ENCODE data around the gene SEMA4A. TPM values are rescaled to one million over a fixed set of nuclear protein-coding genes. Genes with fewer than 3 reads are reported as not detected.
"Not testable (repeated sequence)": the region's sequence is repeated elsewhere in the genome, so short reads cannot be mapped to it uniquely, and the experiment has no call there.

The SEMA4A gene
- total and polyA plus RNA-seq, 2 donors: 6.4 to 14.8 TPM

GRCh38 chr1:156180471-156180870 lies 27.1 kb downstream of the SEMA4A start:
- H3K27me3 ChIP-seq (ENCODE audit: control insufficient read depth in 2 of 2, insufficient read depth in 1 of 2, low read length in 1 of 2): no peaks in the 10 kb centered on the region
- peaks cover 0 to 7% of the 10 kb centered on the region in 2 donors for H3K36me3 ChIP-seq (ENCODE audit: control insufficient read depth in 2 of 2, insufficient read depth in 2 of 2, low read length in 1 of 2)
- no peaks in the 10 kb centered on the region for H3K9me3 ChIP-seq (ENCODE audit: control insufficient read depth in 2 of 2, insufficient read depth in 1 of 2, low read length in 1 of 2)
- no peak overlapping the region for H3K4me3 ChIP-seq (ENCODE audit: low read length in 2 of 2)
- 98% methylated on average over 3 of the region's 3 CpGs for WGBS
- H3K4me1 ChIP-seq (ENCODE audit: control insufficient read depth in 2 of 2, insufficient read depth in 2 of 2, low read length in 2 of 2): peaks cover 15 to 26% of the 10 kb centered on the region in 2 donors
- no peak overlapping the region for H3K27ac ChIP-seq (ENCODE audit: low read depth in 1 of 2, low read length in 1 of 2)
- DNase-seq (ENCODE audit: low read depth in 6 of 9, low spot score in 9 of 9): no peak

- not testable (repeated sequence) for DNase-seq (ENCODE audit: low read depth in 6 of 9, low spot score in 9 of 9); H3K36me3 ChIP-seq (ENCODE audit: control insufficient read depth in 2 of 2, insufficient read depth in 2 of 2, low read length in 1 of 2); H3K27ac ChIP-seq (ENCODE audit: low read depth in 1 of 2, low read length in 1 of 2); H3K9me3 ChIP-seq (ENCODE audit: control insufficient read depth in 2 of 2, insufficient read depth in 1 of 2, low read length in 1 of 2); H3K4me3 ChIP-seq (ENCODE audit: low read length in 2 of 2); H3K27me3 ChIP-seq (ENCODE audit: control insufficient read depth in 2 of 2, insufficient read depth in 1 of 2, low read length in 1 of 2)
- H3K4me1 ChIP-seq (ENCODE audit: control insufficient read depth in 2 of 2, insufficient read depth in 2 of 2, low read length in 2 of 2): peaks cover 15 to 26% of the 10 kb centered on the region in 2 donors
- WGBS: 93% methylated on average over 8 of the region's 8 CpGs
These were observed 28.1 kb downstream of the SEMA4A start for GRCh38 chr1:156181391-156181924.

GRCh38 chr1:156182010-156182779 lies 28.8 kb downstream of the SEMA4A start:
- peaks cover 15 to 19% of the 10 kb centered on the region in 2 donors for H3K4me1 ChIP-seq (ENCODE audit: control insufficient read depth in 2 of 2, insufficient read depth in 2 of 2, low read length in 2 of 2)
- not testable (repeated sequence) for H3K4me3 ChIP-seq (ENCODE audit: low read length in 2 of 2); H3K36me3 ChIP-seq (ENCODE audit: control insufficient read depth in 2 of 2, insufficient read depth in 2 of 2, low read length in 1 of 2); H3K9me3 ChIP-seq (ENCODE audit: control insufficient read depth in 2 of 2, insufficient read depth in 1 of 2, low read length in 1 of 2); H3K27ac ChIP-seq (ENCODE audit: low read depth in 1 of 2, low read length in 1 of 2); DNase-seq (ENCODE audit: low read depth in 6 of 9, low spot score in 9 of 9); H3K27me3 ChIP-seq (ENCODE audit: control insufficient read depth in 2 of 2, insufficient read depth in 1 of 2, low read length in 1 of 2)
- 95% methylated on average over 12 of the region's 12 CpGs for WGBS

GRCh38 chr1:156186347-156187177 lies 33.2 kb downstream of the SEMA4A start:
- H3K36me3 ChIP-seq (ENCODE audit: control insufficient read depth in 2 of 2, insufficient read depth in 2 of 2, low read length in 1 of 2); DNase-seq (ENCODE audit: low read depth in 6 of 9, low spot score in 9 of 9); H3K4me1 ChIP-seq (ENCODE audit: control insufficient read depth in 2 of 2, insufficient read depth in 2 of 2, low read length in 2 of 2); H3K27me3 ChIP-seq (ENCODE audit: control insufficient read depth in 2 of 2, insufficient read depth in 1 of 2, low read length in 1 of 2); H3K27ac ChIP-seq (ENCODE audit: low read depth in 1 of 2, low read length in 1 of 2); H3K9me3 ChIP-seq (ENCODE audit: control insufficient read depth in 2 of 2, insufficient read depth in 1 of 2, low read length in 1 of 2); H3K4me3 ChIP-seq (ENCODE audit: low read length in 2 of 2): not testable (repeated sequence)
- WGBS: 98% methylated on average over 2 of the region's 2 CpGs

GRCh38 chr1:156190265-156190664 lies 36.9 kb downstream of the SEMA4A start:
- WGBS: 92% methylated on average over 4 of the region's 4 CpGs
- not testable (repeated sequence) for H3K9me3 ChIP-seq (ENCODE audit: control insufficient read depth in 2 of 2, insufficient read depth in 1 of 2, low read length in 1 of 2); H3K27me3 ChIP-seq (ENCODE audit: control insufficient read depth in 2 of 2, insufficient read depth in 1 of 2, low read length in 1 of 2); DNase-seq (ENCODE audit: low read depth in 6 of 9, low spot score in 9 of 9); H3K36me3 ChIP-seq (ENCODE audit: control insufficient read depth in 2 of 2, insufficient read depth in 2 of 2, low read length in 1 of 2); H3K27ac ChIP-seq (ENCODE audit: low read depth in 1 of 2, low read length in 1 of 2); H3K4me3 ChIP-seq (ENCODE audit: low read length in 2 of 2)
- peaks cover 12 to 17% of the 10 kb centered on the region in 2 donors for H3K4me1 ChIP-seq (ENCODE audit: control insufficient read depth in 2 of 2, insufficient read depth in 2 of 2, low read length in 2 of 2)

GRCh38 chr1:156191292-156191964 lies 38.0 kb downstream of the SEMA4A start:
- no peak overlapping the region for H3K4me3 ChIP-seq (ENCODE audit: low read length in 2 of 2)
- WGBS: 97% methylated on average over 4 of the region's 4 CpGs
- H3K36me3 ChIP-seq (ENCODE audit: control insufficient read depth in 2 of 2, insufficient read depth in 2 of 2, low read length in 1 of 2): peaks cover 9 to 12% of the 10 kb centered on the region in 2 donors
- DNase-seq (ENCODE audit: low read depth in 6 of 9, low spot score in 9 of 9): no peak
- peaks cover 12 to 23% of the 10 kb centered on the region in 2 donors for H3K4me1 ChIP-seq (ENCODE audit: control insufficient read depth in 2 of 2, insufficient read depth in 2 of 2, low read length in 2 of 2)
- peaks cover 0 to 3% of the 10 kb centered on the region in 2 donors for H3K9me3 ChIP-seq (ENCODE audit: control insufficient read depth in 2 of 2, insufficient read depth in 1 of 2, low read length in 1 of 2)
- H3K27me3 ChIP-seq (ENCODE audit: control insufficient read depth in 2 of 2, insufficient read depth in 1 of 2, low read length in 1 of 2): no peaks in the 10 kb centered on the region
- H3K27ac ChIP-seq (ENCODE audit: low read depth in 1 of 2, low read length in 1 of 2): no peak overlapping the region

GRCh38 chr1:156193208-156193487 lies 39.8 kb downstream of the SEMA4A start:
- H3K9me3 ChIP-seq (ENCODE audit: control insufficient read depth in 2 of 2, insufficient read depth in 1 of 2, low read length in 1 of 2): peaks cover 0 to 3% of the 10 kb centered on the region in 2 donors
- H3K27me3 ChIP-seq (ENCODE audit: control insufficient read depth in 2 of 2, insufficient read depth in 1 of 2, low read length in 1 of 2): no peaks in the 10 kb centered on the region
- H3K36me3 ChIP-seq (ENCODE audit: control insufficient read depth in 2 of 2, insufficient read depth in 2 of 2, low read length in 1 of 2): peaks cover 11 to 25% of the 10 kb centered on the region in 2 donors
- peaks cover 12 to 30% of the 10 kb centered on the region in 2 donors for H3K4me1 ChIP-seq (ENCODE audit: control insufficient read depth in 2 of 2, insufficient read depth in 2 of 2, low read length in 2 of 2)
- peak overlapping the region; percentile 65 to 95 for H3K4me3 ChIP-seq (ENCODE audit: low read length in 2 of 2)
- peak overlapping the region; percentile 86 to 89 for H3K27ac ChIP-seq (ENCODE audit: low read depth in 1 of 2, low read length in 1 of 2)
- 81% methylated on average over 7 of the region's 7 CpGs for WGBS
- DNase-seq (ENCODE audit: low read depth in 6 of 9, low spot score in 9 of 9): no peak

GRCh38 chr1:156193488-156194299 lies 40.3 kb downstream of the SEMA4A start, which contains the start of gene SLC25A44:
Gene SLC25A44, plus strand, starts transcription at chr1:156194104. Its CDS starts 5,744 bp downstream, at chr1:156199848.
- Histone ChIP-seq H3K4me3 (ENCODE audit: low read length in 2 of 2) (peak within 1 kb of the TSS; percentile 65 to 95), H3K27ac (ENCODE audit: low read depth in 1 of 2, low read length in 1 of 2) (peak within 1 kb of the TSS; percentile 86 to 89), H3K36me3 (ENCODE audit: control insufficient read depth in 2 of 2, insufficient read depth in 2 of 2, low read length in 1 of 2) (peaks cover 11 to 27% of the 10 kb centered on the region in 2 donors), H3K4me1 (ENCODE audit: control insufficient read depth in 2 of 2, insufficient read depth in 2 of 2, low read length in 2 of 2) (peaks cover 12 to 34% of the 10 kb centered on the region in 2 donors), H3K27me3 (ENCODE audit: control insufficient read depth in 2 of 2, insufficient read depth in 1 of 2, low read length in 1 of 2) (no peaks in the 10 kb centered on the region), H3K9me3 (ENCODE audit: control insufficient read depth in 2 of 2, insufficient read depth in 1 of 2, low read length in 1 of 2) (peaks cover 0 to 3% of the 10 kb centered on the region in 2 donors)
- 1% methylated on average over 59 of the region's 59 CpGs for WGBS
- DNase-seq (ENCODE audit: low read depth in 6 of 9, low spot score in 9 of 9): peak; percentile 97 to 100 (median 99)
